Measurements from ENCODE around the gene EIPR1. TPM values are rescaled to one million over a fixed set of nuclear protein-coding genes. Genes with fewer than 3 reads are reported as not detected.

EIPR1 gene
- 10 to 100 TPM; 13.5 TPM for total RNA-seq

- peak in 5 of 7 experiments; percentile 11 to 51 (median 45) for TF ChIP-seq CTCF (IDR thresholded peaks at IDR 0.05)
- peak; percentile 67 to 91 (median 89) for TF ChIP-seq POLR2A (IDR thresholded peaks at IDR 0.05)
- intact Hi-C loops (cut with DNase I) = no loop called here
- Histone ChIP-seq H3K36me3 (replicated peaks in 1 of 2; ENCODE audit: insufficient read depth in 1 of 2, low read depth in 2 of 2) (peaks cover 0 to 2% of the 10 kb centered on the region in 2 donors), H3K4me3 (peak within 1 kb of the TSS; percentile 75 to 92), H3K4me1 (peaks cover 39% of the 10 kb centered on the region), H3K27me3 (no peaks in the 10 kb centered on the region), H3K27ac (peak within 1 kb of the TSS; percentile 67 to 91 (median 89)), H3K9me3 (no peaks in the 10 kb centered on the region)
- WGBS, 2 donors = 0 to 1% methylated on average over 25 to 57 of the region's 57 CpGs
- ATAC-seq (peak; percentile 95), DNase-seq (peak; percentile 96 to 99 (median 98))
These were observed at the start of gene EIPR1 for GRCh38 chr2:3377612-3378432. Gene EIPR1 (minus strand): TSS chr2:3377818. CDS start chr2:3377689, 129 bp downstream.

DNA sequence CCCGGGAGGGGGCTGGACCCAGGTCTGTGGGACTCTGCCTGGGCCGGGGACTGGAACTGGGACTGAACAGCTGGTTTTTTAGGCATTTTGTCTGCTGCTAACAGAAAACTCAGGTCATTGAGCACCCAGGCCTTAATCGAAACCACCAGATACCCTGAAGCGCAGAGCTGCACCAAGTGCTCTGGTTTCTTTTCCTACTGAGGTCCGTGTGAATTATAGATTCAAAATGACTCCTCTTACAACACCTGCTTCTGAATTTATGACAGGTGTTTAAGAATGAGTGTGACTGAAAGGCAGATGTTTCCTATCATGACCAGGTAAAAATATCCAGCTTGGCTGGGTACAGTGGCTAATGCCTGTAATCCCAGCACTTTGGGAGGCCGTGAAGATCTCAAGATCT, 49.7 kb upstream of the EIPR1 start:
- 88 to 93% methylated on average over 6 of the region's 6 CpGs for WGBS, 2 donors
- intact Hi-C loops (cut with DNase I) = loop anchor here (10.0 kb wide), 1 partner anchor 228 kb away; the partner anchor contains the start of gene ALLC
- TF ChIP-seq CTCF (IDR thresholded peaks at IDR 0.05) (no peak), POLR2A (IDR thresholded peaks at IDR 0.05) (no peak)
- DNase-seq = no peak
- H3K27me3 ChIP-seq = no peaks in the 10 kb centered on the region
- no peaks in the 10 kb centered on the region for H3K4me1 ChIP-seq
- H3K27ac ChIP-seq = no peak overlapping the region
- no peak overlapping the region for H3K4me3 ChIP-seq
- H3K9me3 ChIP-seq = no peaks in the 10 kb centered on the region
- no peak for ATAC-seq
- peaks cover 9 to 21% of the 10 kb centered on the region in 2 donors for H3K36me3 ChIP-seq (replicated peaks in 1 of 2; ENCODE audit: insufficient read depth in 1 of 2, low read depth in 2 of 2)

DNA sequence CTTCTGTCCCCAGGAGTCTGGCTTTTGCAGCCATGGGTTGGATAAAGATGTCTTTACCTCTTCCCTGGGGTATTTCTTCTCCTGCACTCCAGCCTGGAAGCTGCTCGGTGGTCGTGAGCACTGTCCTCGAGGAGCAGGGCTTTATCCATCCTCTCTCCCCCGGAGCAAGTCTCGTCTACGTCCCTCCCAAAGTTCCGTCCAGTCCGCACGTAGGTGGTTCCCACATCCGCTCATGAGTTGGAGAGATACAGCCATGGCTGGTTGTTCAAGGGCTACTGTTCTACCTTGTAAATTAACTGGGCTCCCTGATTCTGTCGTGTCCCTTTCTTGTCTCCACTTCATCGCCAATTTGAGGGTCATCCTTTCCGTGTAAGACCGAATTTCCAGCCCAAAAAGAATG, 49.0 kb upstream of the EIPR1 start:
- DNase-seq = no peak
- TF ChIP-seq POLR2A (IDR thresholded peaks at IDR 0.05) (no peak), CTCF (IDR thresholded peaks at IDR 0.05) (no peak)
- H3K4me3 ChIP-seq = no peak overlapping the region
- no peaks in the 10 kb centered on the region for H3K9me3 ChIP-seq
- H3K36me3 ChIP-seq (replicated peaks in 1 of 2; ENCODE audit: insufficient read depth in 1 of 2, low read depth in 2 of 2) = peaks cover 9 to 21% of the 10 kb centered on the region in 2 donors
- 95% methylated on average over 14 of the region's 14 CpGs for WGBS, 2 donors
- no peaks in the 10 kb centered on the region for H3K4me1 ChIP-seq
- no peak overlapping the region for H3K27ac ChIP-seq
- ATAC-seq = no peak
- H3K27me3 ChIP-seq = no peaks in the 10 kb centered on the region
- intact Hi-C loops (cut with DNase I) = loop anchor here (10.0 kb wide), 1 partner anchor 228 kb away; the partner anchor contains the start of gene ALLC

- Histone ChIP-seq H3K9me3 (no peaks in the 10 kb centered on the region), H3K4me1 (no peaks in the 10 kb centered on the region), H3K27me3 (no peaks in the 10 kb centered on the region), H3K27ac (no peak overlapping the region), H3K36me3 (replicated peaks in 1 of 2; ENCODE audit: insufficient read depth in 1 of 2, low read depth in 2 of 2) (peaks cover 9 to 21% of the 10 kb centered on the region in 2 donors), H3K4me3 (no peak overlapping the region)
- 91 to 92% methylated on average over 9 of the region's 9 CpGs for WGBS, 2 donors
- DNase-seq (no peak), ATAC-seq (no peak)
- intact Hi-C loops (cut with DNase I) = loop anchor here (10.0 kb wide), 1 partner anchor 231 kb away; the partner anchor contains the start of gene ALLC
- TF ChIP-seq POLR2A (IDR thresholded peaks at IDR 0.05) (no peak), CTCF (IDR thresholded peaks at IDR 0.05) (no peak)
These were observed 46.7 kb upstream of the EIPR1 start for GRCh38 chr2:3424171-3424795.
